Measurements from ENCODE around the gene CHCHD4.

CHCHD4 gene

GRCh38 chr3:14146381-14147065 is 21.9 kb upstream of the CHCHD4 start:
- no peak for DNase-seq
- H3K4me1 ChIP-seq (ENCODE audit: insufficient read depth, low read length): peaks cover 3% of the 10 kb centered on the region; the same call in 1 of the 2 replicates
- H3K4me3 ChIP-seq (ENCODE audit: low read depth in 1 of 2, low read length in 2 of 2): no peak overlapping the region
- no peak overlapping the region for H3K27ac ChIP-seq (ENCODE audit: low read length)
- no peaks in the 10 kb centered on the region for H3K27me3 ChIP-seq (ENCODE audit: insufficient read depth, low read length, poor library complexity)
- TF ChIP-seq CTCF (IDR thresholded peaks at IDR 0.05; ENCODE audit: borderline replicate concordance, extremely low read depth, low read length, poor library complexity, severe bottlenecking): no peak
- TF ChIP-seq EZH2 (IDR thresholded peaks at IDR 0.05; ENCODE audit: borderline replicate concordance, low read depth, low read length, severe bottlenecking): no peak
- no peak overlapping the region for H3K4me2 ChIP-seq (ENCODE audit: insufficient read depth, low read length)
- no peak overlapping the region for H2AFZ ChIP-seq (ENCODE audit: low read depth, low read length)
- peaks cover 10% of the 10 kb centered on the region for H4K20me1 ChIP-seq (ENCODE audit: insufficient read depth, low read length)
- H3K9me3 ChIP-seq (ENCODE audit: insufficient read depth, low read length, severe bottlenecking): no peaks in the 10 kb centered on the region
- H3K36me3 ChIP-seq (ENCODE audit: insufficient read depth, low read length): peaks cover 61% of the 10 kb centered on the region
- ATAC-seq (ENCODE audit: insufficient read depth, low read depth): no peak
- H3K79me2 ChIP-seq (ENCODE audit: insufficient read depth, low read length): no peaks in the 10 kb centered on the region
- no peak overlapping the region for H3K9ac ChIP-seq (ENCODE audit: low read depth, low read length)

- H2AFZ ChIP-seq (ENCODE audit: low read depth, low read length): no peak overlapping the region
- no peak overlapping the region for H3K27ac ChIP-seq (ENCODE audit: low read length)
- H3K9me3 ChIP-seq (ENCODE audit: insufficient read depth, low read length, severe bottlenecking): no peaks in the 10 kb centered on the region
- no peaks in the 10 kb centered on the region for H3K79me2 ChIP-seq (ENCODE audit: insufficient read depth, low read length)
- ATAC-seq (ENCODE audit: insufficient read depth, low read depth) (no peak), DNase-seq (no peak)
- no peaks in the 10 kb centered on the region for H3K27me3 ChIP-seq (ENCODE audit: insufficient read depth, low read length, poor library complexity)
- no peak overlapping the region for H3K4me2 ChIP-seq (ENCODE audit: insufficient read depth, low read length)
- H3K36me3 ChIP-seq (ENCODE audit: insufficient read depth, low read length): peaks cover 65% of the 10 kb centered on the region
- peaks cover 10% of the 10 kb centered on the region for H4K20me1 ChIP-seq (ENCODE audit: insufficient read depth, low read length)
- H3K4me3 ChIP-seq (ENCODE audit: low read depth in 1 of 2, low read length in 2 of 2): no peak overlapping the region
- H3K4me1 ChIP-seq (ENCODE audit: insufficient read depth, low read length): peaks cover 3% of the 10 kb centered on the region; the same call in 1 of the 2 replicates
- no peak overlapping the region for H3K9ac ChIP-seq (ENCODE audit: low read depth, low read length)
- TF ChIP-seq EZH2 (IDR thresholded peaks at IDR 0.05; ENCODE audit: borderline replicate concordance, low read depth, low read length, severe bottlenecking) (no peak), CTCF (IDR thresholded peaks at IDR 0.05; ENCODE audit: borderline replicate concordance, extremely low read depth, low read length, poor library complexity, severe bottlenecking) (no peak)
Measured at GRCh38 chr3:14145670-14146380, 21.2 kb upstream of the CHCHD4 start.

GRCh38 chr3:14145236-14145635 is 20.6 kb upstream of the CHCHD4 start:
- Histone ChIP-seq H3K79me2 (ENCODE audit: insufficient read depth, low read length) (no peaks in the 10 kb centered on the region), H2AFZ (ENCODE audit: low read depth, low read length) (no peak overlapping the region), H3K27me3 (ENCODE audit: insufficient read depth, low read length, poor library complexity) (no peaks in the 10 kb centered on the region), H3K9me3 (ENCODE audit: insufficient read depth, low read length, severe bottlenecking) (no peaks in the 10 kb centered on the region), H3K9ac (ENCODE audit: low read depth, low read length) (no peak overlapping the region), H3K4me2 (ENCODE audit: insufficient read depth, low read length) (no peak overlapping the region), H3K36me3 (ENCODE audit: insufficient read depth, low read length) (peaks cover 69% of the 10 kb centered on the region), H3K27ac (ENCODE audit: low read length) (no peak overlapping the region), H3K4me3 (ENCODE audit: low read depth in 1 of 2, low read length in 2 of 2) (no peak overlapping the region), H3K4me1 (ENCODE audit: insufficient read depth, low read length) (peaks cover 3% of the 10 kb centered on the region; the same call in 1 of the 2 replicates), H4K20me1 (ENCODE audit: insufficient read depth, low read length) (peaks cover 10% of the 10 kb centered on the region)
- DNase-seq (no peak), ATAC-seq (ENCODE audit: insufficient read depth, low read depth) (no peak)
- TF ChIP-seq EZH2 (IDR thresholded peaks at IDR 0.05; ENCODE audit: borderline replicate concordance, low read depth, low read length, severe bottlenecking) (no peak), CTCF (IDR thresholded peaks at IDR 0.05; ENCODE audit: borderline replicate concordance, extremely low read depth, low read length, poor library complexity, severe bottlenecking) (no peak)

All from DND-41 (cell line).